ENCODE data around the gene IFNLR1. TPM values are rescaled to one million over a fixed set of nuclear protein-coding genes. Genes with fewer than 3 reads are reported as not detected.

IFNLR1 gene
- total and polyA plus RNA-seq, 9 of the 15 experiments (the other 6 are each of a cell fraction or from before 2014, with no cell fraction given) = not detected

GRCh38 chr1:24151175-24151533 is 35.9 kb downstream of the IFNLR1 start (continued):
- TF ChIP-seq GTF2F1 (IDR thresholded peaks at IDR 0.05; ENCODE audit: low read depth, low read length) (no peak), CEBPB (tag; IDR thresholded peaks at IDR 0.05) (no peak), CBX5 (IDR thresholded peaks at IDR 0.05; ENCODE audit: borderline replicate concordance, low read depth) (no peak), FOXA3 (CRISPR knock-in tag; conservative IDR thresholded peaks at IDR 0.05 in 1 of 2, IDR thresholded peaks at IDR 0.05 in 1 of 2) (no peak), CEBPZ (IDR thresholded peaks at IDR 0.05; ENCODE audit: borderline replicate concordance, low read depth, low read length) (no peak)

Measured in K562 (cell line).